Measurements from ENCODE around the gene CD247.

CD247 gene

GRCh38 chr1:167532375-167532774 lies 14.0 kb upstream of the CD247 start:
- no peak for TF ChIP-seq CTCF (conservative IDR thresholded peaks at IDR 0.05; ENCODE audit: control insufficient read depth, insufficient read depth, low read depth, low read length)
- no peak for DNase-seq (ENCODE audit: low read depth)
- no peak overlapping the region for H3K4me3 ChIP-seq (ENCODE audit: control insufficient read depth, low read depth, low read length)

- DNase-seq (ENCODE audit: low read depth) = peak; percentile 37
- no peak for TF ChIP-seq CTCF (conservative IDR thresholded peaks at IDR 0.05; ENCODE audit: control insufficient read depth, insufficient read depth, low read depth, low read length)
- H3K4me3 ChIP-seq (ENCODE audit: control insufficient read depth, low read depth, low read length) = no peak overlapping the region
Observed at GRCh38 chr1:167529829-167530474, 11.6 kb upstream of the CD247 start.

GRCh38 chr1:167528057-167528728 lies 9.9 kb upstream of the CD247 start:
- no peak for DNase-seq (ENCODE audit: low read depth)
- no peak overlapping the region for H3K4me3 ChIP-seq (ENCODE audit: control insufficient read depth, low read depth, low read length)
- no peak for TF ChIP-seq CTCF (conservative IDR thresholded peaks at IDR 0.05; ENCODE audit: control insufficient read depth, insufficient read depth, low read depth, low read length)

- DNase-seq (ENCODE audit: low read depth) = no peak
- no peak for TF ChIP-seq CTCF (conservative IDR thresholded peaks at IDR 0.05; ENCODE audit: control insufficient read depth, insufficient read depth, low read depth, low read length)
- no peak overlapping the region for H3K4me3 ChIP-seq (ENCODE audit: control insufficient read depth, low read depth, low read length)
Observed at GRCh38 chr1:167526667-167527383, 8.5 kb upstream of the CD247 start.

GRCh38 chr1:167524651-167525050 lies 6.3 kb upstream of the CD247 start:
- DNase-seq (ENCODE audit: low read depth) = no peak

GRCh38 chr1:167522246-167522645 lies 3.9 kb upstream of the CD247 start:
- DNase-seq (ENCODE audit: low read depth) = no peak
- no peak overlapping the region for H3K4me3 ChIP-seq (ENCODE audit: control insufficient read depth, low read depth, low read length)
- TF ChIP-seq CTCF (conservative IDR thresholded peaks at IDR 0.05; ENCODE audit: control insufficient read depth, insufficient read depth, low read depth, low read length) = no peak

More at GRCh38 chr1:167524651-167525050, 6.3 kb upstream of the CD247 start:
- TF ChIP-seq CTCF (conservative IDR thresholded peaks at IDR 0.05; ENCODE audit: control insufficient read depth, insufficient read depth, low read depth, low read length) = no peak
- H3K4me3 ChIP-seq (ENCODE audit: control insufficient read depth, low read depth, low read length) = no peak overlapping the region
